H1 (cell line): ENCODE results near the gene ARHGAP26. TPM values are rescaled to one million over a fixed set of nuclear protein-coding genes. Genes with fewer than 3 reads are reported as not detected.

Experiments used
- CTCF ChIA-PET: fragments of 300-600 bp; sonication (Branson Sonifier 250); formaldehyde crosslinking; loops from one replicate; lab custom pipeline; 2021; ENCODE audit not compliant: partially characterized antibody; lab: Charles Lee
- POLR2A ChIA-PET: fragments of 300-600 bp; sonication (Branson Sonifier 250); formaldehyde crosslinking; loops from one replicate; lab custom pipeline; 2021; ENCODE audit warnings: inconsistent platforms; ENCODE audit not compliant: partially characterized antibody; lab: Charles Lee
- DNase-seq, 2 experiments: peaks; one replicate each; pipeline versions ENCODE4 v3.0.0 to v3.0.0-alpha.2; 2010 to 2022; ENCODE audit warnings: low spot score in 2 of 2, low read depth in 1 of 2, mixed read lengths in 1 of 2
- FAIRE-seq: peaks from 2 replicates; lab custom pipeline; 2011; peaks lifted over from hg19 to GRCh38; lab: Jason Lieb, UNC
- H2AFZ ChIP-seq: 2 replicates; pipeline ENCODE4 v1.8.1; 2012; ENCODE audit warnings: low read length, inconsistent platforms
- H2AK5ac ChIP-seq: 2 replicates; pipeline ENCODE4 v1.6.1; 2013; ENCODE audit warnings: low read depth, low read length
- H2BK120ac ChIP-seq: replicated peaks from 2 replicates; pipeline ENCODE3; 2013; ENCODE audit warnings: low read depth, low read length, inconsistent platforms
- H2BK12ac ChIP-seq: 2 replicates; pipeline ENCODE4 v1.6.1; 2013; ENCODE audit warnings: low read depth, low read length
- H2BK15ac ChIP-seq: 2 replicates; pipeline ENCODE4 v1.6.1; 2013; ENCODE audit warnings: low read length
- H2BK20ac ChIP-seq: 2 replicates; pipeline ENCODE4 v1.6.1; 2013; ENCODE audit warnings: low read length
- H2BK5ac ChIP-seq: 2 replicates; pipeline ENCODE4 v1.6.1; 2013; ENCODE audit warnings: low read depth, low read length
- H3K14ac ChIP-seq: 2 replicates; pipeline ENCODE4 v1.6.1; 2013; ENCODE audit warnings: inconsistent platforms; ENCODE audit not compliant: insufficient read length
- H3K18ac ChIP-seq: 2 replicates; pipeline ENCODE4 v1.6.1; 2013; ENCODE audit warnings: low read length; ENCODE audit errors: extremely low read depth
- H3K23ac ChIP-seq: 2 replicates; pipeline ENCODE4 v1.6.1; 2013; ENCODE audit warnings: inconsistent platforms; ENCODE audit not compliant: insufficient read length
- H3K23me2 ChIP-seq: 2 replicates; pipeline ENCODE4 v1.6.1; 2013; ENCODE audit warnings: low read depth, low read length
- H3K27ac ChIP-seq: 2 replicates; pipeline ENCODE4 v1.6.1; 2011; ENCODE audit warnings: low read depth, low read length, inconsistent platforms
- H3K27me3 ChIP-seq, 4 experiments: replicated peaks in 1 of 4; 1 replicate in 1 of 4; 2 replicates in 3 of 4; pipeline versions ENCODE4 v1.6.1 to v1.8.1; 2011 to 2013; ENCODE audit warnings: low read length in 3 of 4, mild to moderate bottlenecking in 3 of 4, inconsistent platforms in 2 of 4, mixed read lengths in 2 of 4, moderate library complexity in 1 of 4; ENCODE audit not compliant: control insufficient read depth in 3 of 4, insufficient read depth in 3 of 4; ENCODE audit errors: extremely low read depth in 1 of 4
- H3K36me3 ChIP-seq, 4 experiments: 2 replicates each; pipeline versions ENCODE4 v1.6.1 to v1.8.1; 2011 to 2013; ENCODE audit warnings: mild to moderate bottlenecking in 4 of 4, low read length in 3 of 4, moderate library complexity in 2 of 4, control low read depth in 1 of 4, inconsistent platforms in 1 of 4; ENCODE audit not compliant: insufficient read depth in 4 of 4, control insufficient read depth in 2 of 4
- H3K4ac ChIP-seq: replicated peaks from 2 replicates; pipeline ENCODE3; 2013; ENCODE audit warnings: low read length, low read depth, mixed read lengths, inconsistent platforms; ENCODE audit not compliant: insufficient read length
- H3K4me1 ChIP-seq, 4 experiments: replicated peaks in 1 of 4; 1 replicate in 1 of 4; 2 replicates in 3 of 4; pipeline versions ENCODE4 v1.6.1 to v1.8.1; 2011 to 2013; ENCODE audit warnings: low read length in 3 of 4, inconsistent platforms in 2 of 4, mixed read lengths in 1 of 4; ENCODE audit not compliant: insufficient read depth in 4 of 4, control insufficient read depth in 3 of 4
- H3K4me2 ChIP-seq, 2 experiments: 2 replicates each; pipeline versions ENCODE4 v1.6.1 to v1.8.1; 2011 to 2013; ENCODE audit warnings: low read depth in 2 of 2, low read length in 2 of 2, control low read depth in 1 of 2, inconsistent platforms in 1 of 2, mild to moderate bottlenecking in 1 of 2; ENCODE audit not compliant: insufficient read depth in 1 of 2
- H3K4me3 ChIP-seq, 4 experiments: fragments of 200-600, 300-600 bp in 1 of 4; sonication (generic), shearing (Covaris generic), sonication (Bioruptor Twin) in 1 of 4; 2 replicates each; pipeline versions ENCODE4 v1.5.1 to v1.8.1; 2011 to 2016; ENCODE audit warnings: low read length in 4 of 4, low read depth in 3 of 4, control low read depth in 2 of 4, inconsistent platforms in 2 of 4, mild to moderate bottlenecking in 2 of 4, mixed read lengths in 1 of 4, moderate library complexity in 1 of 4; ENCODE audit not compliant: insufficient read depth in 2 of 4; ENCODE audit errors: extremely low read depth in 1 of 4
- H3K56ac ChIP-seq: replicated peaks from 2 replicates; pipeline ENCODE3; 2013; ENCODE audit warnings: low read depth, mild to moderate bottlenecking, mixed read lengths, low read length, inconsistent platforms; ENCODE audit not compliant: insufficient read length
- H3K79me1 ChIP-seq: 2 replicates; pipeline ENCODE4 v1.6.1; 2013; ENCODE audit warnings: low read depth, low read length, control low read depth
- H3K79me2 ChIP-seq, 2 experiments: 2 replicates each; pipeline versions ENCODE4 v1.6.1 to v1.8.1; 2012 to 2013; ENCODE audit warnings: low read length in 2 of 2, mild to moderate bottlenecking in 2 of 2, inconsistent platforms in 1 of 2; ENCODE audit not compliant: insufficient read depth in 2 of 2, control insufficient read depth in 1 of 2
- H3K9ac ChIP-seq, 4 experiments: replicated peaks in 1 of 4; 1 replicate in 1 of 4; 2 replicates in 3 of 4; pipeline versions ENCODE4 v1.6.1 to v1.8.1; 2011 to 2013; ENCODE audit warnings: low read depth in 3 of 4, low read length in 3 of 4, control low read depth in 2 of 4, mild to moderate bottlenecking in 2 of 4, moderate library complexity in 2 of 4, inconsistent platforms in 1 of 4; ENCODE audit errors: extremely low read depth in 1 of 4
- H3K9me3 ChIP-seq, 2 experiments: 2 replicates each; pipeline versions ENCODE4 v1.6.1 to v1.8.1; 2012 to 2013; ENCODE audit warnings: mild to moderate bottlenecking in 2 of 2, moderate library complexity in 2 of 2, control low read depth in 1 of 2, inconsistent platforms in 1 of 2, low read depth in 1 of 2, low read length in 1 of 2, mixed read lengths in 1 of 2; ENCODE audit not compliant: insufficient read depth in 2 of 2
- H4K20me1 ChIP-seq, 2 experiments: replicated peaks in 1 of 2; 2 replicates each; pipeline versions ENCODE3 to v1.8.1; 2011 to 2013; ENCODE audit warnings: inconsistent platforms in 2 of 2, low read length in 2 of 2, mild to moderate bottlenecking in 1 of 2; ENCODE audit not compliant: insufficient read depth in 2 of 2, control insufficient read depth in 1 of 2
- H4K5ac ChIP-seq: 2 replicates; pipeline ENCODE4 v1.6.1; 2013; ENCODE audit warnings: low read length, low read depth, mixed read lengths, inconsistent platforms; ENCODE audit not compliant: insufficient read length
- H4K8ac ChIP-seq: 2 replicates; pipeline ENCODE4 v1.8.0; 2013; ENCODE audit warnings: mild to moderate bottlenecking, moderate library complexity, low read length, inconsistent platforms; ENCODE audit not compliant: insufficient read depth; ENCODE audit errors: extremely low read depth
- H4K91ac ChIP-seq: replicated peaks from 2 replicates; pipeline ENCODE3; 2013; ENCODE audit warnings: low read length, mixed read lengths, inconsistent platforms; ENCODE audit not compliant: insufficient read length
- EP300 ChIP-seq, 2 experiments: IDR thresholded peaks; 1 replicate in 1 of 2; 2 replicates in 1 of 2; pipeline ENCODE4 v1.6.1; 2011 to 2012; ENCODE audit warnings: low read depth in 2 of 2, low read length in 2 of 2, mild to moderate bottlenecking in 2 of 2, borderline replicate concordance in 1 of 2, inconsistent platforms in 1 of 2, moderate library complexity in 1 of 2
- EZH2 ChIP-seq: fragments of 200-600 bp; sonication (generic); IDR thresholded peaks from 2 replicates; pipeline ENCODE4 v1.7.1; 2012; ENCODE audit warnings: low read depth, mild to moderate bottlenecking, moderate library complexity, low read length, inconsistent platforms; ENCODE audit not compliant: severe bottlenecking
- JUND ChIP-seq: IDR thresholded peaks from 2 replicates; pipeline ENCODE4 v1.6.1; 2011; ENCODE audit warnings: mild to moderate bottlenecking, improper control_type of control experiment, low read length
- NANOG ChIP-seq: IDR thresholded peaks from 2 replicates; pipeline ENCODE4 v1.6.1; 2011; ENCODE audit warnings: low read length, low read depth, mild to moderate bottlenecking, inconsistent platforms; ENCODE audit not compliant: insufficient read depth, poor library complexity, severe bottlenecking
- RNF2 ChIP-seq: fragments of 200-900, 300-1000 bp; sonication (generic); IDR thresholded peaks from 2 replicates; pipeline ENCODE4 v1.7.1; 2016; ENCODE audit warnings: borderline replicate concordance, low read depth, mild to moderate bottlenecking, antibody characterized with exemption, low read length; ENCODE audit not compliant: poor library complexity, severe bottlenecking; ENCODE audit errors: missing control alignments
- SP2 ChIP-seq: IDR thresholded peaks from 2 replicates; pipeline ENCODE4 v1.6.1; 2012; ENCODE audit warnings: mild to moderate bottlenecking, low read length, inconsistent platforms
- TEAD4 ChIP-seq: IDR thresholded peaks from 2 replicates; pipeline ENCODE4 v1.6.1; 2012; ENCODE audit warnings: low read depth, low read length, inconsistent platforms, mixed read lengths
- ZNF274 ChIP-seq: IDR thresholded peaks from 2 replicates; pipeline ENCODE4 v1.7.0; 2012; ENCODE audit warnings: low read length, borderline replicate concordance; ENCODE audit errors: extremely low read depth
- WGBS, 2 experiments: shearing (Covaris generic) in 1 of 2; methylation state at CpG; one replicate each; pipeline versions ENCODE4 v1.1.6 to v1.1.7; 2013 to 2015; ENCODE audit warnings: low lambda C conversion rate in 2 of 2, mixed read lengths in 2 of 2, inconsistent platforms in 1 of 2, low coverage in 1 of 2, missing lambda C conversion rate in 1 of 2; ENCODE audit not compliant: insufficient replicate concordance in 2 of 2, insufficient coverage in 1 of 2, insufficient read length in 1 of 2; ENCODE audit errors: extremely low coverage in 1 of 2, missing lambda C conversion rate in 1 of 2; 5-methylcytosine and 5-hydroxymethylcytosine counted together
- polyA plus RNA-seq, 7 experiments: library from polyadenylated mRNA; depleted of rRNA in 3 of 7; stranded (reverse) in 5 of 7; unstranded in 2 of 7; fragments of >200 nt in 5 of 7; fragments of 200-250 nt in 2 of 7; gene quantifications; 1 replicate in 5 of 7; 2 replicates in 1 of 7; 4 replicates in 1 of 7; pipeline versions ENCODE4 v1.2.1 to v1.2.3, GENCODE V29; 2011 to 2013; ENCODE audit warnings: missing spikeins in 2 of 7, mixed read lengths in 2 of 7
- total RNA-seq: library from RNA; stranded (reverse); fragmentation: NEBNext Ultra II Directional; extraction: Animal tissue kit (Norgen Biotek cat#: 25700); gene quantifications from 2 replicates; pipeline ENCODE4 v1.2.1, GENCODE V29; 2021

Gene ARHGAP26
- total and polyA plus RNA-seq, 2 of the 8 experiments (the other 6 are each of a cell fraction or from before 2014, with no cell fraction given) = 7.1 to 24.8 TPM

GRCh38 chr5:143191720-143192119 lies 421.5 kb downstream of the ARHGAP26 start:
- H3K27ac ChIP-seq = no peak overlapping the region
- ChIA-PET POLR2A (no interaction called here), CTCF (interaction anchor here (0.8 to 1.3 kb wide), 2 partner anchors 18 to 175 kb away, joined by 4 read pairs; no protein-coding TSS in a partner anchor)
- H2BK12ac ChIP-seq = no peak overlapping the region
- H2BK15ac ChIP-seq = no peak overlapping the region
- H3K36me3 ChIP-seq = no peaks in the 10 kb centered on the region
- H3K9me3 ChIP-seq = no peaks in the 10 kb centered on the region
- FAIRE-seq = no peak
- no peak overlapping the region for H3K18ac ChIP-seq
- H3K4me1 ChIP-seq = no peaks in the 10 kb centered on the region
- no peaks in the 10 kb centered on the region for H3K23me2 ChIP-seq
- no peak overlapping the region for H3K56ac ChIP-seq
- no peak overlapping the region for H2BK20ac ChIP-seq
- H3K4me2 ChIP-seq = no peak overlapping the region
- H3K79me1 ChIP-seq = no peaks in the 10 kb centered on the region
- H3K27me3 ChIP-seq = no peaks in the 10 kb centered on the region
- no peak overlapping the region for H2BK120ac ChIP-seq
- DNase-seq = no peak
- no peak overlapping the region for H4K8ac ChIP-seq
- H3K23ac ChIP-seq = no peak overlapping the region
- no peak overlapping the region for H2AK5ac ChIP-seq
- H3K4me3 ChIP-seq = no peak overlapping the region
- H3K14ac ChIP-seq = no peak overlapping the region
- no peak overlapping the region for H4K91ac ChIP-seq
- WGBS, 2 experiments = 88% methylated on average over 4 of the region's 4 CpGs; no CpG with 5 or more reads in 1 of the 2 experiments
- H3K79me2 ChIP-seq = no peaks in the 10 kb centered on the region
- no peak overlapping the region for H4K5ac ChIP-seq
- no peak overlapping the region for H2BK5ac ChIP-seq
- H2AFZ ChIP-seq = no peak overlapping the region
- no peak overlapping the region for H3K9ac ChIP-seq
- H3K4ac ChIP-seq = no peak overlapping the region
- H4K20me1 ChIP-seq = no peaks in the 10 kb centered on the region
- TF ChIP-seq RNF2 (no peak), SP2 (no peak), NANOG (no peak), EP300 (IDR thresholded peaks at IDR 0.05; ENCODE audit: borderline replicate concordance in 1 of 2, low read depth in 2 of 2, low read length in 2 of 2) (no peak), TEAD4 (no peak), ZNF274 (no peak), JUND (no peak), EZH2 (no peak)
